HG03457 (cell line): ENCODE results near the gene MSGN1.

Experiments
- ATAC-seq: cut with Tn5 transposase; IDR thresholded peaks from one replicate; pipeline ENCODE4 v1.9.1; 2021; ENCODE audit warnings: moderate number of reproducible peaks; ENCODE audit not compliant: unreplicated experiment

The MSGN1 gene, protein sequence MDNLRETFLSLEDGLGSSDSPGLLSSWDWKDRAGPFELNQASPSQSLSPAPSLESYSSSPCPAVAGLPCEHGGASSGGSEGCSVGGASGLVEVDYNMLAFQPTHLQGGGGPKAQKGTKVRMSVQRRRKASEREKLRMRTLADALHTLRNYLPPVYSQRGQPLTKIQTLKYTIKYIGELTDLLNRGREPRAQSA

DNA sequence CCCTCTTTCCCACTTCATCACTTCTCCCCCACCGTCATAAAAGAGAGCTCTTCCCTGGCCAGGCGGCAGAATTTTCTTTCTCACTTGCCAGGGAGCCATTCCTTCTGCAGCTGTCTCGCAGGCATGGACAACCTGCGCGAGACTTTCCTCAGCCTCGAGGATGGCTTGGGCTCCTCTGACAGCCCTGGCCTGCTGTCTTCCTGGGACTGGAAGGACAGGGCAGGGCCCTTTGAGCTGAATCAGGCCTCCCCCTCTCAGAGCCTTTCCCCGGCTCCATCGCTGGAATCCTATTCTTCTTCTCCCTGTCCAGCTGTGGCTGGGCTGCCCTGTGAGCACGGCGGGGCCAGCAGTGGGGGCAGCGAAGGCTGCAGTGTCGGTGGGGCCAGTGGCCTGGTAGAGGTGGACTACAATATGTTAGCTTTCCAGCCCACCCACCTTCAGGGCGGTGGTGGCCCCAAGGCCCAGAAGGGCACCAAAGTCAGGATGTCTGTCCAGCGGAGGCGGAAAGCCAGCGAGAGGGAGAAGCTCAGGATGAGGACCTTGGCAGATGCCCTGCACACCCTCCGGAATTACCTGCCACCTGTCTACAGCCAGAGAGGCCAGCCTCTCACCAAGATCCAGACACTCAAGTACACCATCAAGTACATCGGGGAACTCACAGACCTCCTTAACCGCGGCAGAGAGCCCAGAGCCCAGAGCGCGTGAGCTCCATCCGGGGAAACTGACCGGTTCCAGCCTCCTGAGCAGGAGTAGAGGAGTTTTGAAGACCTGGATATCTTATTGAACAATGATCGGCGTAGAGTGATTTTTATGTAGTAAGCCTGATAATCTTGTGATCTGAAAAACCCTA lies at the start of gene MSGN1:
Gene MSGN1 (plus strand): TSS at position 65 of the 850 bp plus-strand sequence. CDS start 59 bp downstream, at position 124.
- ATAC-seq = no peak

DNA sequence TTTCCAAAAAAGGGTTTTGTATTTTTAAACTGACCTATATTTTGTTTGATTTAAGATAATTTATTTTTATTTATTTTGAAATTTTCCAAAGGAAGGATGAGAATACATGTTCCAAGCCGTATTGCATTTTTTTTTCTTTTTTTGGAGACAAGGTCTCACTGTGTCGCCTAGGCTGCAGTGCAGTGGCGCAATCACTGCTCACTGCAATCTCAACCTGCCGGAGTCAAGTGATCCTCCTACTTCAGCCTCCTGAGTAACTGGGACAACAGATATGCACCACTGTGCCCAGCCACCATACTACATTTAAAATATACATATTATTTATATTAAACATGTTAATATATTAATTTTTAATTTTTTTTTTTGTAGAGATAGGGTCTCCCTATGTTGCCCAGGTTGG lies 47.4 kb upstream of the MSGN1 start:
- ATAC-seq = no peak

DNA sequence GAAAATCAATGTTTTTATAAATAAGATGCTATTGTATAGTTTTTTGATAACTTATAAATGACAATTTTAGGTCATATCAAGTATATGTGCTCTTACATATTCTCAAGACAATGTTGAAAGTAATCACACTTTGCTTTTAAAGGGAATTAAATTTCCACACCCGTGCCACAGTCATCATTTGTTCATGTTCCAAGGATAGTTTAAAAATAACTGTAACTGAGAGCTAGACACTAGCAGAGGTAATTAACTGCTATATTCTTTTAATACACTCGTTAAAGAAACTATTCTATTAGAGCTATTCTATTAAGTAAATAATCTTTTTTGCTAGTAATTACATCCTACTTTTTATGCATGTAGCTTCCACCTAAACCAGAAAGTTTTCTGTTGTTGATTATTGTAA lies 44.3 kb upstream of the MSGN1 start:
- ATAC-seq = no peak

DNA sequence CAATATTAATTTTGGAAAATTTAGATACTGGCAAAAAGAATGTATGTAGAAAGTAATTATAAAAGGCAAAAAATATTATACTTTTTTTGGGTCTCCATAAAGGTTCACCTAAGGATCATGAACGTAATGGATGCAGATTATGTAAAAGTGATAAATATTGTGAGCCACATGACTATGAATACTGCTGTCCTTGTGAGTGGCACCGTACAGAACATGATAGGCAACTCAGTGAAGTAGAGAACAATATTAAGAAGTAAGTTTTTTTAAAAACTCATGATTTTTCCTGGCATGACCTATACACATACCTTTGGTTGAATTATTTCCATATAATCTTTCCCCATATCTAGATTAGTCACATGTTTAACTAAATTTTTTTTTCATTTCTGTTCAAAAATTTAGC lies 43.7 kb upstream of the MSGN1 start:
- ATAC-seq = no peak

DNA sequence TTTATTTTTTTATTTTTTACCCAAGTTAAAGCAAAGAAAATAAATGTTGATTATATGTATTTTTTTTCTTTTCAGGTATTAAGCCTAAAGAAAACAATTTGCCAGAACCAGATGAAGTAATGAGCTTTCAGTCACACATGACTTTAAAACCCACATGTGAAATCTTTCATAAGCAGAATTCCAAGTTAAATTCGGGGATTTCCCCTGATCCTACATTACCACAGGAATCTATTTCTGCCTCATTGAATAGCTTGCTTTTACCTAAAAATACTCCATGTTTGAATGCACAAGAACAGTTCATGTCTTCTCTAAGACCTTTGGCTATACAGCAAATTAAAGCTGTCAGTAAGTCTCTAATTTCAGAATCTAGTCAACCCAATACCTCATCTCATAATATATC lies 35.7 kb upstream of the MSGN1 start:
- no peak for ATAC-seq

DNA sequence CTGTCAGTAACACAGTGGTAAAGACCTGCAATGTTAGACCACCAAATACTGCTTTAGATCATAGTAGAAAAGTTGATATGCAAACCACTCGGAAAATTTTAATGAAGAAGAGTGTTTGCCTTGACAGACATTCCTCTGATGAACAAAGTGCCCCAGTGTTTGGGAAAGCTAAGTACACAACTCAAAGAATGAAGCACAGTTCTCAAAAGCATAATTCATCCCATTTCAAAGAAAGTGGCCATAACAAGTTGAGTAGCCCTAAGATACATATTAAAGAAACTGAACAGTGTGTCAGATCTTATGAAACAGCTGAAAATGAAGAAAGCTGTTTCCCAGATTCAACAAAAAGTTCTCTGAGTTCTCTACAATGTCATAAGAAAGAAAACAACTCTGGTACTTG lies 34.8 kb upstream of the MSGN1 start:
- no peak for ATAC-seq

DNA sequence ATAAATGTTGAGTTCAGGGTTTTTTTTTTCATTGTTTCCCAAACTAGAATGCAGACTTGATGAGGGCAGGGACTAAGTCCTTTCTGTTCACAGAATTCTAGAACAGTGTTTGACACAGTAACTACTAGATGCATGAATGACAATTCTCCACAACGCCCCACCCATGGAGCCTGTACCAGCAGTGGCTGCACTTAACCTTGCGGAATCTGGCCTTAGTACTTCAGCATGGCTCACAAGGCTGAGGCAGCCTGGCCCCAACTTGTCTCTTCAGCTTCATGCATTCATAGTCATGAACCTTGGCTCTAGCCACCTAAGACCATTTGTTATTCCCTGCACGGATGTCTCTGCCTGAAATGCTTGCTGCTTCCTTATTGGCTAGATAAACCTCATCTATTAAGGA lies 29.5 kb upstream of the MSGN1 start:
- ATAC-seq = no peak

DNA sequence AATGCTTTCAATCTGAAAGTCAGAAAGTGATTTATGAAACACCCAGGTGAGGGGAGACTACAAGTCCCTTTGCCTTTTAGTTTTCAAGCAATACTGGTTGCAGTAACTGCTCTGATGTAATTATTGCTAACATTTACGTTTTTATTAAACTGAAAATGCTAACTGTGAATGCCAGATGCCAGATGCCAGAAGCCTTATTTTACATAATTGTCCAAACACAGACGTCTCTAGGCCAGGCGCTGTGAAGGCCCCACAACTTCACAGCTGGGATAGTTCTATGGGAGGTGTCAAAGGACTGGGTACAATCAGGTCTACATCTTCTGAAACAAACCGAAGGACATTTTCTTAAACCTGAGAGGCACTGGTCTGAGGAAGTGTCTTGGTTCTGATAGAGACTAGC lies 27.5 kb upstream of the MSGN1 start:
- no peak for ATAC-seq

DNA sequence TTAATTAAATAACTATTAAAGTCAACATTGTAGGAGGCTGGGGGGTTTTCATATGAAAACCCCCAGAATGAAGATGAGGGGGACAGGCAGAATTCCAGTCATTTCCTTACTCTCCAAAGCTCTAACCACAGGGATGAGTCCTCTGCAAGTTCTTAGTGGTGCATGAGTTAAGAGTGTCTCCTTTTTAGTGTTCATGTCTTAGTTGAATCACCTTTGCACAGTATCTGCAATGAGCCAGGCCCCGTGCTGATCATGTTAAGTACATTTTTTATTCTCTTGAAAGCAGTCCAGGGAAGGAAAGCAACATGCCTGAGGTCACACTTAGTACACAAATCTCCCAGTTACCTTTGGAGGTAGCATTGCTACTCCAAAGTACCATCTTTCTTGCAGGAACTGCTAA lies 25.7 kb upstream of the MSGN1 start:
- ATAC-seq = no peak

DNA sequence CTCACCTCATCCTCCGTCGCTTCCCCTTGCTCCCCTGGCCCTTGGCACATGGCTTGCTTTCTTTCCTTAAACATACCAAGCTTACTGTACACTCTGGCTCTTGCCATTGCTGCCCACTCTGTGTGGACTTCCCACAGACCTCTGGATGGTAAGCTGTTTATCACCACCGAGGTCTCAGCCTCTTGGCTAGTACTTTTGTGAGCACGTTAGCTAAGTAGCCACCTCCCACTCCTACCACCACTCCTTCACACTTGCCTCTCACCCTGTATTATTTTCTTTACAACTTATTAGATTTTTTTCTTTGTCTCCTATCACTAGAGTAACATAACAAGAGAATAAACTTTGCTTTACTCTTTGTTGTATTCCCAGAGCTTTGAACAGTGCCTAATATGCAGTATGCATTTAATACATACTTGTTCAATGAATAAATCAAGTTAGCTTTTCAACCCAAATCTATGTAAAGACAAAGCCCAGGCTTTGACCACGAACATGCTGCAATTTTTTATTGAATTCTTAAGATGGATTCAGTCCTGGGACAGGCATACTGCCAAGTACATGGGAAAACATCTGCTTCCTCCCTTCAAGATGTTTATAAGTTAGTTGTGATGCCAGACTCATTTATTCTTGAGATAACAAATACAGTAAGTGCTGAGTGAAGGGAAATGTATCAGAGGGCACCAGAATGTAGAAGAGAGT lies 25.0 kb upstream of the MSGN1 start:
- ATAC-seq = no peak

DNA sequence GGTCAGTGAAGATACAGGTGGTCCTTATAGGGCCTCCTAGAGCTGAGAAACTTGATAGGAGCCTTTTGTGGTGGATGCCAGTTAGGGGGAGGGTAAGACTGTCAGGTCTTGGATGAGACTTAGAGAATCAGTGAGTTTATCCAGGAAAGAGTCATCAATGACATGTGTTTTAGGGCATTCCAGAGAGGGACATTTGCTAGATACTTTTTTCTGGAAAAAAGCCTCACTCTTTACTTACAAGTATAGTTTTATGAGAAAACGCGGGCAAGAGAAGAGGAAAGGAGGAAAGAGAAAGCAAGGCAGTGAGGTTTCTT lies 24.5 kb upstream of the MSGN1 start:
- no peak for ATAC-seq

DNA sequence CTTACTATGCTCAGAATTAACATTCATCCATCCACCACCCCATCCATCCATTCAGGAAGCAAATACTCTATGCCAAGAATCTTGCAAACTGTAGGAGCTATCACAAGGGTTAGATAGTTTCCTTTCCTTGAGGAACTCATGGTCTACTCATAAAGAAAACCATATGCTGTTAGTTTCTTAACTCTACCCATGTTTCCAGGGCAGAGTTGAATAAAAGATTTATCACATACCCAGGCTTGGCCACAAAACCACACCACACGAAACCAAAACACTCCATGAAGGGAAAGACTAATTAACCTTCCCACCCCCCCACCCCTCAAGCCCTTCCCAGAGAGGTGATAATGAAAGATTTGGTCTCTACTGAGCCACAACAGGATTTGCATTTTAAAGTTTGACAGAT lies 23.7 kb upstream of the MSGN1 start:
- ATAC-seq = peak; percentile 64

DNA sequence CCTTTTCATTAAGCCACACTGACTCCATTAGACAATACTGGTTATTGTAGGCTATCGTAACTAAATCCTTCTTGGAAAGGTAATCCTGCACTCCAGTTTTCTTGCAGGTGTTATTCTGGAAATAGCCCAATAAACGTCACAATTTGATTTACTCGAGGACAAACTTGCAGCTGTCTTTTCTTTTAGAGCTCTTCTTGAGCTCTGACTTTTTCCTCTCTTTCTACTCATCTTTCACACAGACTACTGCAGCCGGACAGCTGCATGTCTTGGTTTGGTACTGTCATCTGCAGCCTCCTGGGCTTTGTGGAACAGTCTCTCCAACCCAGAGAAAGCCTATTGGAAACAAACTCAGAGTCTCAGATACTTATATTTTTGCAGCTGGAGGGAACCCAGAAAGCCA lies 23.0 kb upstream of the MSGN1 start:
- ATAC-seq = no peak

DNA sequence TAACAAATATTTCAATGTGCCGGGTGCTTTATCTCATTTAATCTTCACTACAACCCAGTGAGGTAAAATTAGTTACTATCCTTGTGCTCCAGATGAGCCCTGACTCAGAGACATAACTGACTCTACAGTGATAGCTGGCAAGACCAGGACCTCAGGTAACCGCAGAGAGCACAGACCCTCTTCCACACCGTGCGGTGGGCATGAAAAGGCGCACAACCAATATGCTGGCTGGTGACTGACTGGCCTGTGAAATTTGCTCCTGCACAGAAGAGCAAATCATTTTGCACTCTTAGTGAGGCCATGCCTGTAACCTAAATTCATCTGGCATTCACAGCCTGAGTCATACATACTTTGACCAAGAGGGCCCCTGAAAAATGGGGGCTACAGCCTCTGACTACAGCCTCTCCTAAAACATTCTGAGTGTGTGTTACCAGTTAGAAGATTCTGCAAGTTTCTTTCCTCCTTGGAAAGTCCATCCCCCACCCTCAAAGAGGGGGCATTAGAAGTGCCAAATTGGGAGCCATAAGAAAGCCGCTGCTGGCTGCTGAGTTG lies 22.4 kb upstream of the MSGN1 start:
- ATAC-seq = no peak

DNA sequence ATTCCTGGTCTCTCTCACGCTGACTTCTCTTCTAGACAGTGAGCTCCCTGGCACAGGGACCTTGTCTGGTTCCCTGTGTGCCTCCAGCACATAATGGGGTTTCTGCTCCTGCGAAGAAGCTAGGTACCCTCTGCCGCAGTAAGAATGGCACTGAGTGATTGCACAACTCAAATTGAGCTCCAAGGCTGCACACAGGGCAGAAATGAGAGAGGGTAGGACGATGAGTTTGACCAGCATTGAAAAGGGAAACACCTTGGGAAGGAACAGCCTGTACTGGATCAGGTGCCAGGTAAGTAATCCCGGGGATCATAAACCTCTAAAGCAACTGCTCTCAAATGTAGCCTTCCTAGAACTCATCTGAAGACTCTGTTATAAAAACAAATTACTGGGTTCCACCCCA lies 21.0 kb upstream of the MSGN1 start:
- ATAC-seq = no peak

DNA sequence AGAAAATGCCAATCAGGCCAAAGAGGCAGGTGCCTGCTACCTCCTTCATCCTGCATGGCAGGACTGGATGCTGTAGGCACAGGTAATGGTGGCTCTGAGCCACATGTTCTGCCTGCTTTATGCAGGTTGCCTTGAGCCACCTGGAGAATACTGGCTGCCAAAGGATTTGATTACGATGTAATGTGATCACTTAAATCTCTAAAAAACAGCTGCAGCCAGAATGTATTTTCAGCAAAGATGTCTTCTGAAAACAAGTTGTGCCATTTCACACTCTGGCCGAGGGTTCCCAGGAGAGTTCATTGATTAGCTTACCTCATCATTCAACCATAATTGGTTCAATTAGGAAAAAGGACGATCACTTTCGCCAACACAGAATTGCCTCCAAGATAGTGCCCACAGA lies 17.9 kb upstream of the MSGN1 start:
- ATAC-seq = no peak

DNA sequence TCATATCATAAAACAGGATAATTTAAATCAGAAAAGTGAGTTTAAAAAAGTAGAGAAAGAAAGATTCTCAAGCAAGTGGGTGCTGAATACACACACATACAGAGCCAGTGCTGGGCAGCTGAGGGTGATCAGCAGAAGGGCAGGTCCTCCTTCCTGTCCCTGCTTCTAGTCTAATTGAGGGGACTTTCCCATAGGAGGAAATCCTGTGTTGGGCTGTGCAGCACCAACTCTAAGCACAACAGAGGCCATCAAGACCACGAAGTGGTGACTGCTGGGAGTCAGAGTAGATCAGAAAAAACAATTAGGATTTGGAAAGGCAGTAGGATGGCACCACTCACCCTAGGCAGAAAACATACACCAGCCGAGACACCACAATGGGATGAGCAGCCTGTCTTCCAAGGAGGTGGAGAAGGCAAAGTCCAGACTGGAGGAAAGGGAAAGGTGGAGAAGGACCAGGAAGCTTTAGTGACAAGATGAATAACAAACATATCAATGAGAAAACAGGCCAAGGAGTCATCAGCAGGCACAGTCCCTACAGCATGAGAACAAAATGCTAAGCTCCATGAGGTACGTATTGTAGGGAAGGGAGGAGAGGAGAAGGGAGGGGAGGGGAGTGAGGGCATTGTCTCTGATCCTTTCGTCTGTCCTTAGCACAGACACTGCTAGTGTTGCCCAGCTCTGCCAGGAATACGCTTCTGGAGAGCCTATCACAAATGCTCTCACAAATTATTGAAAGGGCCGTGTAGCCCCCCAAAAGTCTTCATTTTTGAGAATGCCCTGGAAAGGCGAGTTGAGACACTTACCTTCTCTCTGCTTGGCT lies 16.7 kb upstream of the MSGN1 start:
- no peak for ATAC-seq

DNA sequence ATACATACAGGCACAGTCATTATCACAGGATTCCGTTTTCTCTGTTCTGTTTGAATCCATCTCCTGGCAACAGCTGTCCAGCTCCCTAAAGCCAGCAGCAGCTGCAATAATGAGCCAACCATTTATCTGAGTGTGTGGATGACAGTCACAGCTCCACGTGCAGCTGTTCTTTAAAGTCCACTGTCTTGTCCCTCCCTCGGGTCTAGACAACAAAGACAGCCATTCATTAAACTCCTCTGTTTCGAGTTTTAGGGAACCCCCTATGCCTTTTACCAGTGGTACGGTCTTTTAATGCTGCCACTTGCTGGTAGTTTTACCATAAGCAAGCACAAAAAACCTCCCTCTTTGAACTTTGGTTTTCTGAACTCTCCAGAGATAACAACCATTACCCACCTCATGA lies 16.0 kb upstream of the MSGN1 start:
- no peak for ATAC-seq

DNA sequence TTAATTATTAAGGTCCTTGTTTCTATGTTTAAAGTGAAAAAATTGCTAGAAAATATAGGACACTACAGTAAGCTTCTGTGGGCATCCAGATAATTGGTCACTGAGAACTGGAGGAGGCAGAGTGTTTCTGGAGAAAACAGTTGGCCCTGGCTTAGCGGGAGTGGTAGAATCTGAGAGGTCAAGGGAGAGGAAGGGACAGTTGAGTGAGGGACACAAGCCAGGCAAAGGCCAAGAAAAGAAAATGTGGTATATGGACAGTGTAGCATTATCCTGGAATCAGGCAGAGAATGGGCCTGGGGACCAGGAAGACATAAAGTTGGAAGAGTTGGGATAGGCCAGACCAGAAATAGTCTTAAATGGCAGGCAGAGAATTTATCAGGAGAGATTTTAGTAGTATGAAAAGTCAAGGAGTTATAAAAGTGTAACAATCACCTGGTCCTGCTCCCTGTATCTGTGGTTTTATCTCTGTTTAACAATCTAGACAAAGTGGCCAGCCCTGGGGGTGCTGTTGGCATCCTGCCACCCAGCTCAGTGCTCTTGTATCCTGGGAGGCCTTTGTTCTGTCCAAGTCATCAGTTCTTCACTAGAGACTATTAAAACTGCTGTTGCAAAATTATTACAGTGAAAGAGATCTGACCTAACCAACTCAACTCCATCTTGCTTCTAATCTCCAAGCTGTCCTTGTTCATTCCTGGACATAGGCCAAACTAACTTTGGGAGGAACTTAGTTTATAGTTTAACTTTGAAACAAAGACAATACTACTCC lies 15.4 kb upstream of the MSGN1 start:
- ATAC-seq = no peak

DNA sequence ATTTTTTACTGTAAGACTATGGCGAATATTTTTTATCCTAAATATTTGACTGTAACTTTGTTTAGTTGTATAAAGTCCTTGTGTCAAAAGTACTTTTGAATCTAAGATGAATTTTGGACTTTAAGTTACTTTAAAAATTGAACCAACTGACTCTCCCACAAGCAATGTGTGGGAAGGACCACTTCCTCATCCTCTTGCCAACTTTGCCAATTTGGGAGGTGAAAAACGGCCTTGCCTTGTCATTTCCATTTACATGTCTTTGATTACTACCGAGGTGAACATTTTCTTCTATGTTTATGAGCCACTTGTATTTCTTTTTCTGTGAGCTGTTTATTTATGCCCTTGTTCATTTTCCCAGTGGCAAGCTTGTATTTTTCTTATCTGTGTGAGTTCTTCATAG lies 12.8 kb upstream of the MSGN1 start:
- ATAC-seq = no peak
